Neural progenitor cell (in vitro differentiated cells): ENCODE data around the gene CXCL17.

ENCODE experiments used
- EZH2 ChIP-seq: fragments of 200-600 bp; sonication (generic); IDR thresholded peaks from 2 replicates; pipeline ENCODE4 v1.6.1; 2017; ENCODE audit warnings: antibody characterized with exemption, mild to moderate bottlenecking, moderate library complexity
- TF ChIP-seq, protein P1 (sequence below): fragments of 200-600 bp; sonication (generic); IDR thresholded peaks from 2 replicates; pipeline ENCODE4 v1.5.1; 2017; ENCODE audit warnings: antibody characterized with exemption, mild to moderate bottlenecking

DNA sequence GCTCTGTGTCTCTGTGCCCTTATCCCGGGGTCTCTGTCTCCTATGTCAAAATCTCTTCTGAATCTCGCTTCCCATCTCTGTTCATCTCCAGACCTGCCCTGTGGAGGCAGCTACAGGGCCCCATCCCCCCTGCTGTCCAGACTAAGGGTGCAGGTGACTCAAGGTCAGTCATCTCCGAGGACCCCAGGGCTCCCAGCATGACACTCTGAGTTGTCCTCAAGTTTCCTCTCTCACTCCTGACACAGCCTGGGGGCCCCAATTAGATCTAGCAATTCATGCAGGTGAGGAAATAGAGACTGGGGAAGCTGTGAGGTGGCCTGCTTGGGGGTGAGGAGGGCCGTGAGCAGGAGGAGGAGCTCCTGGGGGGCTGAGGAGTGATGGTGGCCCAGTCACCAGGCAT lies 50.6 kb downstream of the CXCL17 start:
- TF ChIP-seq, protein P1, sequence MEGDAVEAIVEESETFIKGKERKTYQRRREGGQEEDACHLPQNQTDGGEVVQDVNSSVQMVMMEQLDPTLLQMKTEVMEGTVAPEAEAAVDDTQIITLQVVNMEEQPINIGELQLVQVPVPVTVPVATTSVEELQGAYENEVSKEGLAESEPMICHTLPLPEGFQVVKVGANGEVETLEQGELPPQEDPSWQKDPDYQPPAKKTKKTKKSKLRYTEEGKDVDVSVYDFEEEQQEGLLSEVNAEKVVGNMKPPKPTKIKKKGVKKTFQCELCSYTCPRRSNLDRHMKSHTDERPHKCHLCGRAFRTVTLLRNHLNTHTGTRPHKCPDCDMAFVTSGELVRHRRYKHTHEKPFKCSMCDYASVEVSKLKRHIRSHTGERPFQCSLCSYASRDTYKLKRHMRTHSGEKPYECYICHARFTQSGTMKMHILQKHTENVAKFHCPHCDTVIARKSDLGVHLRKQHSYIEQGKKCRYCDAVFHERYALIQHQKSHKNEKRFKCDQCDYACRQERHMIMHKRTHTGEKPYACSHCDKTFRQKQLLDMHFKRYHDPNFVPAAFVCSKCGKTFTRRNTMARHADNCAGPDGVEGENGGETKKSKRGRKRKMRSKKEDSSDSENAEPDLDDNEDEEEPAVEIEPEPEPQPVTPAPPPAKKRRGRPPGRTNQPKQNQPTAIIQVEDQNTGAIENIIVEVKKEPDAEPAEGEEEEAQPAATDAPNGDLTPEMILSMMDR = no peak
- no peak for TF ChIP-seq EZH2
